GM12891 (cell line): ENCODE data around the gene SOCS1. TPM values are rescaled to one million over a fixed set of nuclear protein-coding genes. Genes with fewer than 3 reads are reported as not detected.
"Not testable (repeated sequence)": the region's sequence is repeated elsewhere in the genome, so short reads cannot be mapped to it uniquely, and the experiment has no call there.

Source experiments
- DNase-seq: peaks from one replicate; pipeline ENCODE4 v3.0.0; 2011; ENCODE audit warnings: low spot score; ENCODE audit not compliant: insufficient read length
- FAIRE-seq: peaks from 2 replicates; lab custom pipeline; 2011; peaks lifted over from hg19 to GRCh38; lab: Jason Lieb, UNC
- PAX5 ChIP-seq: IDR thresholded peaks from 2 replicates; pipeline ENCODE4 v1.6.1; 2011; ENCODE audit warnings: low read length, moderate library complexity, mild to moderate bottlenecking; ENCODE audit not compliant: insufficient read depth, severe bottlenecking
- POLR2A ChIP-seq: IDR thresholded peaks from 2 replicates; pipeline ENCODE4 v1.6.1; 2011; ENCODE audit warnings: low read depth, low read length, control low read depth
- POLR2AphosphoS5 ChIP-seq: IDR thresholded peaks from 2 replicates; pipeline ENCODE4 v1.6.1; 2011; ENCODE audit warnings: low read depth, low read length, control low read depth
- POU2F2 ChIP-seq: IDR thresholded peaks from 2 replicates; pipeline ENCODE4 v1.6.1; 2011; ENCODE audit warnings: low read depth, mild to moderate bottlenecking, control low read depth, low read length, moderate library complexity
- SPI1 ChIP-seq: IDR thresholded peaks from 2 replicates; pipeline ENCODE4 v1.6.1; 2011; ENCODE audit warnings: low read depth, low read length, control low read depth
- TAF1 ChIP-seq: IDR thresholded peaks from 2 replicates; pipeline ENCODE4 v1.6.1; 2011; ENCODE audit warnings: low read depth, low read length, control low read depth
- polyA plus RNA-seq: library from polyadenylated mRNA; unstranded; fragments of >200 nt; gene quantifications from one replicate; pipeline ENCODE4 v1.2.1, GENCODE V29; 2012; ENCODE audit warnings: low read depth, missing spikeins, inconsistent platforms; ENCODE audit not compliant: missing spikeins

SOCS1 gene
- polyA plus RNA-seq: 8.3 TPM

- FAIRE-seq (peak; percentile 87), DNase-seq (peak; percentile 88)
- TF ChIP-seq TAF1: peak; percentile 91
- TF ChIP-seq PAX5: peak; percentile 55
- peak; percentile 95 for TF ChIP-seq POLR2A
- peak; percentile 77 for TF ChIP-seq POU2F2
- no peak for TF ChIP-seq SPI1
- TF ChIP-seq POLR2AphosphoS5: peak; percentile 91
Measured at GRCh38 chr16:11255737-11256660, at the start of gene SOCS1. TSS of gene SOCS1 (minus strand) at chr16:11256204. CDS start at chr16:11255478, 726 bp downstream.

GRCh38 chr16:11303405-11304138, 47.6 kb upstream of the SOCS1 start:
- no peak for TF ChIP-seq POLR2A
- no peak for TF ChIP-seq POU2F2
- no peak for FAIRE-seq
- no peak for DNase-seq

- FAIRE-seq: no peak
- TF ChIP-seq TAF1: no peak
- no peak for TF ChIP-seq SPI1
- TF ChIP-seq POU2F2: no peak
- TF ChIP-seq PAX5: no peak
- TF ChIP-seq POLR2AphosphoS5: no peak
- TF ChIP-seq POLR2A: no peak
- no peak for DNase-seq
Measured at GRCh38 chr16:11302977-11303376, 47.0 kb upstream of the SOCS1 start.

- TF ChIP-seq POLR2AphosphoS5 (no peak), SPI1 (no peak), PAX5 (no peak), POLR2A (no peak), TAF1 (no peak), POU2F2 (no peak)
- FAIRE-seq (no peak), DNase-seq (no peak)
Measured at GRCh38 chr16:11301645-11302501, 45.9 kb upstream of the SOCS1 start.

- TF ChIP-seq PAX5: no peak
- no peak for TF ChIP-seq POLR2A
- TF ChIP-seq POU2F2: no peak
- no peak for TF ChIP-seq TAF1
- TF ChIP-seq SPI1: no peak
- no peak for TF ChIP-seq POLR2AphosphoS5
- no peak for FAIRE-seq
- no peak for DNase-seq
Measured at GRCh38 chr16:11300560-11300892, 44.5 kb upstream of the SOCS1 start.

- no peak for TF ChIP-seq TAF1
- TF ChIP-seq POLR2A: no peak
- TF ChIP-seq SPI1: no peak
- no peak for TF ChIP-seq PAX5
- TF ChIP-seq POLR2AphosphoS5: no peak
- no peak for TF ChIP-seq POU2F2
- DNase-seq (no peak), FAIRE-seq (no peak)
Measured at GRCh38 chr16:11299865-11300559, 44.0 kb upstream of the SOCS1 start.

- TF ChIP-seq SPI1: peak; percentile 11; the same call in 1 of the 2 replicates
- TF ChIP-seq POU2F2: peak; percentile 75; the same call in 1 of the 2 replicates
- not testable (repeated sequence) for FAIRE-seq
Measured at GRCh38 chr16:11298950-11299547, 43.0 kb upstream of the SOCS1 start.

GRCh38 chr16:11298143-11298900, 42.3 kb upstream of the SOCS1 start:
- FAIRE-seq (peak; percentile 61), DNase-seq (no peak)
- TF ChIP-seq TAF1: no peak
- TF ChIP-seq PAX5: no peak
- TF ChIP-seq POLR2A: no peak
- TF ChIP-seq POU2F2: no peak
- no peak for TF ChIP-seq POLR2AphosphoS5
- no peak for TF ChIP-seq SPI1

More at GRCh38 chr16:11298950-11299547, 43.0 kb upstream of the SOCS1 start:
- not testable (repeated sequence) for DNase-seq
